K562 (cell line): ENCODE measurements around the gene PACSIN1. TPM values are rescaled to one million over a fixed set of nuclear protein-coding genes. Genes with fewer than 3 reads are reported as not detected.

ENCODE experiments used
- ARID2 ChIP-seq: fragments of 450-650 bp; IDR thresholded peaks from 2 replicates; pipeline ENCODE4 v1.6.1; 2017; ENCODE audit warnings: antibody characterized with exemption, mild to moderate bottlenecking
- BACH1 ChIP-seq: fragments of 200-800 bp; sonication (Bioruptor generic); IDR thresholded peaks from 2 replicates; pipeline ENCODE4 v1.6.1; 2016; ENCODE audit warnings: missing genetic modification characterization, missing compliant biosample characterization
- BCOR ChIP-seq: fragments of 450-650 bp; IDR thresholded peaks from 2 replicates; pipeline ENCODE4 v1.6.1; 2016
- CEBPZ ChIP-seq: fragments of 150-350 bp; IDR thresholded peaks from 2 replicates; pipeline ENCODE4 v1.6.1; 2014; ENCODE audit warnings: low read depth, mild to moderate bottlenecking, low read length, borderline replicate concordance
- CLOCK ChIP-seq: fragments of 250-450 bp; sonication (Bioruptor Pico); IDR thresholded peaks from 2 replicates; pipeline ENCODE4 v1.4.0; 2020; ENCODE audit warnings: mild to moderate bottlenecking, moderate library complexity, borderline replicate concordance
- HES1 ChIP-seq: fragments of 450-650 bp; IDR thresholded peaks from 2 replicates; pipeline ENCODE4 v1.6.1; 2016; ENCODE audit warnings: low read depth, mild to moderate bottlenecking, moderate library complexity
- NR1H2 ChIP-seq: sonication (generic); formaldehyde crosslinking; IDR thresholded peaks from 2 replicates; pipeline ENCODE4 v1.4.0; 2020; ENCODE audit warnings: mild to moderate bottlenecking, missing genetic modification reagents
- POLR2AphosphoS2 ChIP-seq: IDR thresholded peaks from 2 replicates; pipeline ENCODE4 v1.6.1; 2012; ENCODE audit warnings: low read length, improper control_type of control experiment
- PRMT5 ChIP-seq: sonication (generic); formaldehyde crosslinking; IDR thresholded peaks from 2 replicates; pipeline ENCODE4 v1.5.0; 2020; ENCODE audit warnings: missing genetic modification reagents
- RERE ChIP-seq: sonication (generic); formaldehyde crosslinking; IDR thresholded peaks from 2 replicates; pipeline ENCODE4 v1.8.0; 2023; ENCODE audit warnings: missing genetic modification reagents, mild to moderate bottlenecking, borderline replicate concordance
- SMARCB1 ChIP-seq: IDR thresholded peaks from 2 replicates; pipeline ENCODE4 v1.6.1; 2011; ENCODE audit warnings: improper control_type of control experiment, low read depth; ENCODE audit not compliant: insufficient read length
- SNIP1 ChIP-seq: fragments of 450-650 bp; IDR thresholded peaks from 2 replicates; pipeline ENCODE4 v1.7.1; 2017; ENCODE audit warnings: low read depth, mild to moderate bottlenecking
- SREBF2 ChIP-seq: sonication (generic); formaldehyde crosslinking; IDR thresholded peaks from 2 replicates; pipeline ENCODE4 v1.4.0; 2020; ENCODE audit warnings: mild to moderate bottlenecking, missing genetic modification reagents
- ZBTB17 ChIP-seq: fragments of 450-650 bp; formaldehyde crosslinking; IDR thresholded peaks from 2 replicates; pipeline ENCODE4 v1.4.0; 2020; ENCODE audit warnings: mild to moderate bottlenecking
- ZKSCAN1 ChIP-seq: fragments of 150-350 bp; IDR thresholded peaks from 2 replicates; pipeline ENCODE4 v1.6.1; 2016; ENCODE audit warnings: low read depth, low read length
- ZNF24 ChIP-seq: fragments of 450-650 bp; IDR thresholded peaks from 2 replicates; pipeline ENCODE4 v1.6.1; 2016
- ZNF561 ChIP-seq: fragments of 450-650 bp; formaldehyde crosslinking; conservative IDR thresholded peaks from 2 replicates; pipeline ENCODE4 v1.4.0; 2020; ENCODE audit warnings: mild to moderate bottlenecking, moderate library complexity
- polyA plus RNA-seq, 8 experiments: library from polyadenylated mRNA; depleted of rRNA in 4 of 8; stranded (reverse) in 5 of 8; unstranded in 3 of 8; fragments of >200 nt; fragmentation: Nextera tagmentation in 2 of 8; fragmentation: Illumina TruSeq in 1 of 8; extraction: Ambion mirVana in 2 of 8; extraction: Trizol in 1 of 8; gene quantifications; 2 replicates each; pipeline versions ENCODE4 v1.2.1 to v1.2.3, GENCODE V29; 2011 to 2014; ENCODE audit warnings: inconsistent platforms in 1 of 8, missing spikeins in 1 of 8
- total RNA-seq, 7 experiments: library from RNA; depleted of rRNA in 6 of 7; stranded (reverse); fragments of >200 nt in 6 of 7; fragmentation: Illumina TruSeq in 2 of 7; extraction: Trizol in 2 of 7; gene quantifications; 2 replicates each; pipeline versions ENCODE4 v1.2.1 to v1.2.3, GENCODE V29; 2011 to 2021; ENCODE audit warnings: low replicate concordance in 1 of 7

The PACSIN1 gene
- total and polyA plus RNA-seq, 9 of the 15 experiments (the other 6 are each of a cell fraction or from before 2014, with no cell fraction given), result 0.01 to 1.7 (median 0.45) TPM

GRCh38 chr6:34544776-34545471, 79.0 kb downstream of the PACSIN1 start (continued):
- TF ChIP-seq ZNF24 (no peak), SMARCB1 (no peak), ARID2 (no peak), BACH1 (tag) (no peak), ZKSCAN1 (no peak), POLR2AphosphoS2 (no peak), CLOCK (peak; percentile 52; the same call in 1 of the 2 replicates), HES1 (no peak), ZNF561 (CRISPR knock-in tag) (no peak), SNIP1 (no peak), ZBTB17 (no peak; the same call in 1 of the 2 replicates), SREBF2 (CRISPR knock-in tag) (no peak), BCOR (peak; percentile 75), CEBPZ (no peak), NR1H2 (CRISPR knock-in tag) (no peak), RERE (CRISPR knock-in tag) (no peak), PRMT5 (no peak)
